ENCODE data around the gene ZBTB43.

ZBTB43 gene

GRCh38 chr9:126886034-126886822 lies 81.4 kb downstream of the ZBTB43 start:
- FAIRE-seq (no peak), DNase-seq (ENCODE audit: low spot score) (no peak)

- no peak for DNase-seq (ENCODE audit: low spot score)
- no peak for FAIRE-seq
Measured at GRCh38 chr9:126886897-126887296, 82.1 kb downstream of the ZBTB43 start.
